Neural progenitor cell (in vitro differentiated cells): Measurements from ENCODE around the gene INTS6L. TPM values are rescaled to one million over a fixed set of nuclear protein-coding genes. Genes with fewer than 3 reads are reported as not detected.
A peak's percentile ranks its signal among the peaks of the same experiment; 100 is the strongest.

Source experiments
- DNase-seq: peaks from one replicate; pipeline ENCODE4 v3.0.0-alpha.2; 2016; ENCODE audit warnings: low spot score
- H2AFZ ChIP-seq: fragments of 200-600 bp; sonication (generic); replicated peaks from 2 replicates; pipeline ENCODE4 v1.6.1; 2016; ENCODE audit warnings: antibody characterized with exemption
- H3F3A ChIP-seq: fragments of 200-600 bp; sonication (generic); 2 replicates; pipeline ENCODE4 v1.6.1; 2016; ENCODE audit warnings: antibody characterized with exemption, low read depth
- H3K27ac ChIP-seq: fragments of 200-600 bp; sonication (generic); 2 replicates; pipeline ENCODE4 v1.5.1; 2016; ENCODE audit warnings: mild to moderate bottlenecking
- H3K27me3 ChIP-seq: fragments of 200-600 bp; sonication (generic); 2 replicates; pipeline ENCODE4 v1.6.1; 2016; ENCODE audit warnings: mild to moderate bottlenecking, moderate library complexity
- H3K36me3 ChIP-seq: fragments of 200-600 bp; sonication (generic); 2 replicates; pipeline ENCODE4 v1.5.1; 2016
- H3K4me1 ChIP-seq: fragments of 200-600 bp; sonication (generic); 2 replicates; pipeline ENCODE4 v1.6.1; 2016; ENCODE audit warnings: mixed run types
- H3K4me2 ChIP-seq: fragments of 200-600 bp; sonication (generic); 2 replicates; pipeline ENCODE4 v1.6.1; 2016
- H3K4me3 ChIP-seq: fragments of 200-600 bp; sonication (generic); 2 replicates; pipeline ENCODE4 v1.5.1; 2016
- H3K79me2 ChIP-seq: fragments of 200-600 bp; sonication (generic); 2 replicates; pipeline ENCODE4 v1.6.1; 2016; ENCODE audit warnings: low read depth
- H3K9ac ChIP-seq: fragments of 200-600 bp; sonication (generic); 2 replicates; pipeline ENCODE4 v1.6.1; 2016
- H3K9me3 ChIP-seq: fragments of 200-600 bp; sonication (generic); 2 replicates; pipeline ENCODE4 v1.5.1; 2016; ENCODE audit warnings: low read depth
- H4K20me1 ChIP-seq: fragments of 200-600 bp; sonication (generic); 2 replicates; pipeline ENCODE4 v1.6.1; 2016; ENCODE audit warnings: low read depth
- H3K27ac Mint-ChIP-seq: 3 replicates; pipeline ENCODE4 v1.8.0; 2021; ENCODE audit warnings: mixed read lengths
- H3K27me3 Mint-ChIP-seq: 2 replicates; pipeline ENCODE4 v1.8.0; 2022; ENCODE audit warnings: low read depth, mild to moderate bottlenecking, inconsistent platforms, moderate library complexity, mixed read lengths; ENCODE audit not compliant: insufficient read depth
- H3K36me3 Mint-ChIP-seq: 3 replicates; pipeline ENCODE4 v1.8.0; 2021; ENCODE audit warnings: mixed read lengths
- H3K4me1 Mint-ChIP-seq: 3 replicates; pipeline ENCODE4 v1.8.0; 2021; ENCODE audit warnings: mixed read lengths
- H3K4me3 Mint-ChIP-seq: 3 replicates; pipeline ENCODE4 v1.8.0; 2021; ENCODE audit warnings: mild to moderate bottlenecking, moderate library complexity, mixed read lengths
- H3K9me3 Mint-ChIP-seq: 3 replicates; pipeline ENCODE4 v1.8.0; 2020; ENCODE audit warnings: mixed read lengths
- CTCF ChIP-seq: fragments of 200-600 bp; sonication (generic); IDR thresholded peaks from 2 replicates; pipeline ENCODE4 v1.5.1; 2017; ENCODE audit warnings: antibody characterized with exemption, mild to moderate bottlenecking
- EZH2 ChIP-seq: fragments of 200-600 bp; sonication (generic); IDR thresholded peaks from 2 replicates; pipeline ENCODE4 v1.6.1; 2017; ENCODE audit warnings: antibody characterized with exemption, mild to moderate bottlenecking, moderate library complexity
- EZH2phosphoT487 ChIP-seq: fragments of 200-600 bp; sonication (generic); IDR thresholded peaks from 2 replicates; pipeline ENCODE4 v1.6.1; 2017; ENCODE audit warnings: antibody characterized with exemption
- total RNA-seq: library from RNA; depleted of rRNA; stranded (reverse); fragments of >200 nt; gene quantifications from 2 replicates; pipeline ENCODE4 v1.2.3, GENCODE V29; 2015; ENCODE audit warnings: low replicate concordance

Gene INTS6L
- total RNA-seq, 1 donor from 2014 or later: 18.3 TPM

- H3K36me3 Mint-ChIP-seq: no peaks in the 10 kb centered on the region
- Histone ChIP-seq H3K4me3 (no peak overlapping the region), H3K9ac (no peak overlapping the region), H3K27me3 (no peaks in the 10 kb centered on the region), H3K4me2 (no peak overlapping the region), H3F3A (no peaks in the 10 kb centered on the region), H3K27ac (no peak overlapping the region), H3K79me2 (no peaks in the 10 kb centered on the region), H3K9me3 (no peaks in the 10 kb centered on the region), H4K20me1 (no peaks in the 10 kb centered on the region), H2AFZ (no peak overlapping the region), H3K36me3 (no peaks in the 10 kb centered on the region), H3K4me1 (no peaks in the 10 kb centered on the region)
- H3K9me3 Mint-ChIP-seq: peaks cover 2% of the 10 kb centered on the region
- H3K4me3 Mint-ChIP-seq: no peak overlapping the region
- no peak overlapping the region for H3K27ac Mint-ChIP-seq
- peaks cover 5% of the 10 kb centered on the region for H3K27me3 Mint-ChIP-seq
- no peaks in the 10 kb centered on the region for H3K4me1 Mint-ChIP-seq
- peak; percentile 17 for DNase-seq
- TF ChIP-seq EZH2phosphoT487 (no peak), EZH2 (no peak), CTCF (peak; percentile 35)
Observed at GRCh38 chrX:135625995-135626394, 105.5 kb downstream of the INTS6L start.

- no peaks in the 10 kb centered on the region for H3K9me3 ChIP-seq
Observed at GRCh38 chrX:135629342-135629741, 108.9 kb downstream of the INTS6L start.

More at GRCh38 chrX:135629342-135629741, 108.9 kb downstream of the INTS6L start:
- Histone ChIP-seq H3K27me3 (no peaks in the 10 kb centered on the region), H3K9ac (no peak overlapping the region), H3K27ac (no peak overlapping the region), H4K20me1 (no peaks in the 10 kb centered on the region), H3K36me3 (no peaks in the 10 kb centered on the region), H3K4me3 (no peak overlapping the region), H3F3A (no peaks in the 10 kb centered on the region), H3K79me2 (no peaks in the 10 kb centered on the region), H2AFZ (no peak overlapping the region), H3K4me2 (no peak overlapping the region), H3K4me1 (no peaks in the 10 kb centered on the region)
- no peak for TF ChIP-seq EZH2phosphoT487
- no peak for TF ChIP-seq CTCF
- TF ChIP-seq EZH2: no peak
- Mint-ChIP-seq H3K4me3 (no peak overlapping the region), H3K27me3 (peaks cover 5% of the 10 kb centered on the region), H3K27ac (no peak overlapping the region), H3K36me3 (no peaks in the 10 kb centered on the region), H3K4me1 (no peaks in the 10 kb centered on the region), H3K9me3 (peaks cover 2% of the 10 kb centered on the region)
- no peak for DNase-seq

Other genes with a start within 250 kb of the INTS6L start
- not detected in 2 replicates for gene ETDC, start 211.2 kb upstream of the INTS6L start, total RNA-seq
- 6.7 and 7.7 TPM in 2 replicates for gene ZNF75D, start 176.6 kb upstream of the INTS6L start, total RNA-seq
- gene ZNF449, start 175.9 kb upstream of the INTS6L start, total RNA-seq: 17.4 and 32.2 TPM in 2 replicates
- 1.9 and 5.9 TPM in 2 replicates for gene SMIM10L2A, start 98.7 kb upstream of the INTS6L start, total RNA-seq
- not detected in 2 replicates for gene CT45A1, start 193.0 kb downstream of the INTS6L start, total RNA-seq
- gene CT45A3, start 247.5 kb downstream of the INTS6L start, total RNA-seq: not detected in 2 replicates